ENCODE measurements around the gene GNG8.

Gene GNG8

GRCh38 chr19:46616631-46617322 is 19.2 kb downstream of the GNG8 start:
- H3K27ac ChIP-seq, result no peak overlapping the region
- TF ChIP-seq ZFX (IDR thresholded peaks at IDR 0.05; ENCODE audit: borderline replicate concordance), result no peak
- TF ChIP-seq CTCF (IDR thresholded peaks at IDR 0.05), result peak; percentile 81

- TF ChIP-seq CTCF (IDR thresholded peaks at IDR 0.05) (no peak), ZFX (IDR thresholded peaks at IDR 0.05; ENCODE audit: borderline replicate concordance) (no peak)
Observed at GRCh38 chr19:46615966-46616365, 20.0 kb downstream of the GNG8 start.

GRCh38 chr19:46614114-46614722 is 21.8 kb downstream of the GNG8 start:
- no peak overlapping the region for H3K27ac ChIP-seq
- TF ChIP-seq ZFX (IDR thresholded peaks at IDR 0.05; ENCODE audit: borderline replicate concordance), result no peak
- TF ChIP-seq CTCF (IDR thresholded peaks at IDR 0.05), result peak; percentile 92

More at GRCh38 chr19:46615966-46616365, 20.0 kb downstream of the GNG8 start:
- H3K27ac ChIP-seq, result no peak overlapping the region

- no peak for TF ChIP-seq ZFX (IDR thresholded peaks at IDR 0.05; ENCODE audit: borderline replicate concordance)
- TF ChIP-seq CTCF (IDR thresholded peaks at IDR 0.05), result no peak
- H3K27ac ChIP-seq, result no peak overlapping the region
Observed at GRCh38 chr19:46613525-46613924, 22.5 kb downstream of the GNG8 start.

GRCh38 chr19:46611776-46612175 is 24.2 kb downstream of the GNG8 start:
- H3K27ac ChIP-seq, result peak overlapping the region; percentile 32; the same call in 1 of the 2 replicates
- TF ChIP-seq ZFX (IDR thresholded peaks at IDR 0.05; ENCODE audit: borderline replicate concordance), result no peak
- TF ChIP-seq CTCF (IDR thresholded peaks at IDR 0.05), result no peak

- no peak for TF ChIP-seq CTCF (IDR thresholded peaks at IDR 0.05)
- TF ChIP-seq ZFX (IDR thresholded peaks at IDR 0.05; ENCODE audit: borderline replicate concordance), result no peak
Observed at GRCh38 chr19:46610851-46611770, 24.9 kb downstream of the GNG8 start.

More at GRCh38 chr19:46610851-46611770, 24.9 kb downstream of the GNG8 start:
- peak overlapping the region; percentile 32 for H3K27ac ChIP-seq

Data from 22Rv1 (cell line).